Colonic mucosa (tissue), 4 donors: ENCODE data around the gene PPP6R2. TPM values are rescaled to one million over a fixed set of nuclear protein-coding genes. Genes with fewer than 3 reads are reported as not detected.

Experiments
- DNase-seq: peaks from one replicate; pipeline ENCODE4 v3.0.0-alpha.2; 2020
- H3K27ac ChIP-seq: fragments of 200-600 bp; one replicate; pipeline ENCODE4 v1.8.0; 2021
- H3K27me3 ChIP-seq: fragments of 200-600 bp; one replicate; pipeline ENCODE4 v1.8.0; 2021
- H3K36me3 ChIP-seq: fragments of 200-600 bp; one replicate; pipeline ENCODE4 v1.8.0; 2021
- H3K4me1 ChIP-seq: fragments of 200-600 bp; one replicate; pipeline ENCODE4 v1.8.0; 2021; ENCODE audit warnings: mild to moderate bottlenecking
- H3K4me3 ChIP-seq: fragments of 200-600 bp; one replicate; pipeline ENCODE4 v1.8.0; 2021
- H3K9ac ChIP-seq, 2 donors: one replicate each; pipeline ENCODE4 v1.7.0; 2013; ENCODE audit warnings: control low read depth in 2 of 2, low read depth in 2 of 2, low read length in 2 of 2
- H3K9me3 ChIP-seq: fragments of 200-600 bp; one replicate; pipeline ENCODE4 v1.8.0; 2021
- CTCF ChIP-seq: fragments of 200-600 bp; IDR thresholded peaks from one replicate; pipeline ENCODE4 v1.8.0; 2022; ENCODE audit warnings: antibody characterized with exemption, mild to moderate bottlenecking
- intact Hi-C: fragments of 100-400 bp; cut with DNase I; formaldehyde crosslinking; loops from one replicate; pipeline ENCODE4 v1.14.1; 2022
- total RNA-seq, 2 donors: library from RNA; stranded (reverse); fragmentation: NEBNext Ultra II Directional in 1 of 2; extraction: Animal tissue kit (Norgen Biotek cat#: 25700) in 1 of 2; gene quantifications; one replicate each; pipeline ENCODE4 v1.2.1, GENCODE V29; 2021
- donor health status: healthy.
- donor health status: DM: no; HTN: no; CAD: no.
- donor health status: DM: no; HTN: no; CAD: no.

PPP6R2 gene
- total RNA-seq, 2 donors from 2014 or later = 34.1 to 55.9 TPM

- Histone ChIP-seq H3K27ac (peak overlapping the region; percentile 36), H3K9me3 (no peaks in the 10 kb centered on the region), H3K27me3 (no peaks in the 10 kb centered on the region), H3K4me3 (no peak overlapping the region), H3K4me1 (peaks cover 6% of the 10 kb centered on the region), H3K9ac (no peak overlapping the region), H3K36me3 (no peaks in the 10 kb centered on the region)
- TF ChIP-seq CTCF = peak; percentile 30
- intact Hi-C loops = no loop called here
- peak; percentile 41 for DNase-seq
Observed at GRCh38 chr22:50399751-50400331, 56.7 kb downstream of the PPP6R2 start.

- no peak overlapping the region for H3K27ac ChIP-seq
- no peaks in the 10 kb centered on the region for H3K27me3 ChIP-seq
- no peak for TF ChIP-seq CTCF
- no peaks in the 10 kb centered on the region for H3K9me3 ChIP-seq
- H3K4me3 ChIP-seq = no peak overlapping the region
- H3K4me1 ChIP-seq = peaks cover 6% of the 10 kb centered on the region
- intact Hi-C loops = no loop called here
- no peak overlapping the region for H3K9ac ChIP-seq
- DNase-seq = no peak
- H3K36me3 ChIP-seq = no peaks in the 10 kb centered on the region
Observed at GRCh38 chr22:50400406-50400805, 57.3 kb downstream of the PPP6R2 start.

DNA sequence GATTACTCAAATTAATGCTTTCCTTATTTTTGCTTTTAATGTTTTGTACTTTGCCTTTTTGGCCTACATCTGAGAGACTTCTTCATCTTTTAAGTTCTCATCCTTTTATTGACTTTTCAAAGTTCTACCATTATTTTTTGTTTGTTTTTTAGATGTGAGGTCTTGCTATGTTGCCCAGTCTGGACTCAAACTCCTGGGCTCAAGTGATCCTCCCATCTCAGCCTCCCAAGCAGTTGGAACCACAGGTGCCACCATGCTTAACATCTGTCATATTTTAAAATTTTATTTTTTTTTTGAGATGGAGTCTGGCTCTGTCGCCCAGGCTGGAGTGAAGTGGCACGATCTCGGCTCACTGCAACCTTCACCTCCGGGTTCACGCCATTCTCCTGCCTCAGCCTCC, 57.8 kb downstream of the PPP6R2 start:
- Histone ChIP-seq H3K4me3 (no peak overlapping the region), H3K27me3 (no peaks in the 10 kb centered on the region), H3K36me3 (no peaks in the 10 kb centered on the region), H3K9me3 (no peaks in the 10 kb centered on the region), H3K4me1 (peaks cover 6% of the 10 kb centered on the region), H3K27ac (no peak overlapping the region), H3K9ac (no peak overlapping the region)
- no peak for TF ChIP-seq CTCF
- intact Hi-C loops = no loop called here
- DNase-seq = no peak

GRCh38 chr22:50401907-50402306, 58.8 kb downstream of the PPP6R2 start:
- Histone ChIP-seq H3K9me3 (no peaks in the 10 kb centered on the region), H3K4me3 (no peak overlapping the region), H3K4me1 (no peaks in the 10 kb centered on the region), H3K36me3 (no peaks in the 10 kb centered on the region), H3K27ac (no peak overlapping the region), H3K9ac (no peak overlapping the region), H3K27me3 (no peaks in the 10 kb centered on the region)
- intact Hi-C loops = no loop called here
- no peak for DNase-seq
- TF ChIP-seq CTCF = no peak

- Histone ChIP-seq H3K9ac (no peak overlapping the region), H3K4me3 (no peak overlapping the region), H3K4me1 (no peaks in the 10 kb centered on the region), H3K27ac (no peak overlapping the region), H3K9me3 (no peaks in the 10 kb centered on the region), H3K27me3 (no peaks in the 10 kb centered on the region), H3K36me3 (peaks cover 5% of the 10 kb centered on the region)
- no peak for TF ChIP-seq CTCF
- intact Hi-C loops = no loop called here
- DNase-seq = peak; percentile 40
Observed at GRCh38 chr22:50403701-50404101, 60.6 kb downstream of the PPP6R2 start.
